ENCODE measurements around the gene RNF145.
"Not testable (repeated sequence)": the region's sequence is repeated elsewhere in the genome, so short reads cannot be mapped to it uniquely, and the experiment has no call there.

Gene RNF145, protein sequence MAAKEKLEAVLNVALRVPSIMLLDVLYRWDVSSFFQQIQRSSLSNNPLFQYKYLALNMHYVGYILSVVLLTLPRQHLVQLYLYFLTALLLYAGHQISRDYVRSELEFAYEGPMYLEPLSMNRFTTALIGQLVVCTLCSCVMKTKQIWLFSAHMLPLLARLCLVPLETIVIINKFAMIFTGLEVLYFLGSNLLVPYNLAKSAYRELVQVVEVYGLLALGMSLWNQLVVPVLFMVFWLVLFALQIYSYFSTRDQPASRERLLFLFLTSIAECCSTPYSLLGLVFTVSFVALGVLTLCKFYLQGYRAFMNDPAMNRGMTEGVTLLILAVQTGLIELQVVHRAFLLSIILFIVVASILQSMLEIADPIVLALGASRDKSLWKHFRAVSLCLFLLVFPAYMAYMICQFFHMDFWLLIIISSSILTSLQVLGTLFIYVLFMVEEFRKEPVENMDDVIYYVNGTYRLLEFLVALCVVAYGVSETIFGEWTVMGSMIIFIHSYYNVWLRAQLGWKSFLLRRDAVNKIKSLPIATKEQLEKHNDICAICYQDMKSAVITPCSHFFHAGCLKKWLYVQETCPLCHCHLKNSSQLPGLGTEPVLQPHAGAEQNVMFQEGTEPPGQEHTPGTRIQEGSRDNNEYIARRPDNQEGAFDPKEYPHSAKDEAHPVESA

DNA sequence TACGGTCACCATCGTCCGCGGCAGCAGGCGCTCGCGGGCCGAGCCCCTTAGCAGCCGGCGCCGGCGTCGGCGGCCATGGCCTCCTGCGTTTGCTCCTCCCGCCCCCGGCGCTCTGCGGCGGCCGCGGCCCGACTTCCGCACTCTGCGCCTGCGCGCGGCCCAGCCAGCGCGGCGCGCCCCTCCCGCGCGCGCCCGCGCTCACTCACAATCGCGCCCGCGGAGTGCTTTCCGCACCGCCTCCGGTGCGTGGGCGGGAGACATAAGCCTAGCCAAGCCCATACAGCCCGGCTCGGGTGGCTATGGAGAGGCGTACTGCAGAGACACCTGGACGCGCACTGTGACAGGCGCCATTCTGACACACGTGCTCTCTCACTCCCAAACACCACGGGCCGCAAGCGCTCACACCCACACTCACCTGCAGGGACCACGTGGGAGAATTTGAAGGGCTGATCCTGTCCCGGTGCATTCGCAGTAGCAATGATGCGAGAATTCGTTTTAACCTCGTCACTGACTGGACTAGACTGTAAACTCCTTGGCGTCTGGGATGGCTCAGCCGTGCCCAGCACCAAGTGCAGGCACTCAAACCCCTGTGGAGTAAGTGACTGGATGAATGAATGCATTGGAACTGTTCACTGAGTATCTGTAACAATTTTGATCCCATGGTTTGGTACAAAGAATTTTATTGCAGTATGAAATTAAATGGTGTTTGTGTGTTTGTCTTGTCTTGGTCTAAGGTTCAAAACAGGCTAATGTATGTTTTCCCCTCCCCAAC, at the start of gene RNF145:
TSS of gene RNF145 (minus strand) at position 116 of the 772 bp plus-strand sequence. CDS start 5,936 bp downstream, outside the sequence.
- DNase-seq = peak; percentile 93

DNA sequence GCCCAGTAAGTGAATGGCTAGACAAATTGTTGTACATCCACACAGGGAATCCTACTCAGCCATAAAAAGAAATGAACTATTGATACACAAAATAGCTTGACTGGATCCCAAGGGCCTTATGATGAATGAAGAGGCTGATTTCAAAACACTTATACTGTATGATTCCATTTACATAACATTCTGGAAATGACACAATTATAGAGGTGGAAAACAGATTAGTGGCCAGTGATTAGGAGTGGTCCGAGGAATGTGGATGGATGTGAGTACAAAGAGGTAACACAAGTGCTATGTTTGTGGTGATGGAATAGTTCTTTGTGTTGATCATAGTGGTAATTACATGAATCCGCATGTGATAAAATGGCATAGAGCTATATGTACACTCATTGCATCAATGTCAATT, 49.0 kb upstream of the RNF145 start:
- no peak for DNase-seq

DNA sequence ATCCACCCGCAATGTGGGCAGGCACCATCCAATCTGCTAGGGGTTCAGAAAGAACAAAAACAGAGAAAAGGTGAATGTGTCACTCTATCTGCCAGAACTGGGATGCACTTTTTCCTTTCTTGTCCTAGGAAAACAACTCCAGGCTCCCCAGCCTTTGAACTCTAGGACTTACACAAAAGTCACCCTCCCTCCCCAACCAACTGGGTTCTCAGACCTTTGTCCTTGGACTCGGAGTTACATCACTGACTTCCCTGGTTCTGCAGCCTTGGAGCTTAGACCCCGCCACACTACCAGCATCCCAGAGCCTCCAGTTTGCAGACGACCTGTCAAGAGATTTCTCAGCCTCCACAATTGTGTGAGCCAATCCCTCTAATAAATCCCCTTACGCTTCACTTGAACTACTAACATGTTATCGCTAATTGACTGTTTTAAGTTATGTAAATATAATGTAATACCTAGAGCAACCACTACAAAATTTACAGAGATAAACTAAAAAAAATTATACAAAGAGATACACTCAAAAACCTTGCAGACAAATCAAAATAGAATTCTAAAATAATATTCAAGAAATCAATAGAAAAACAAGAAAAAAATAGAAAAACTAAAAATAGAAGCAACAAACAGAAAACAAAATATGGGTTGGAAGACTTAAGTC, 48.4 kb upstream of the RNF145 start:
- no peak for DNase-seq

DNA sequence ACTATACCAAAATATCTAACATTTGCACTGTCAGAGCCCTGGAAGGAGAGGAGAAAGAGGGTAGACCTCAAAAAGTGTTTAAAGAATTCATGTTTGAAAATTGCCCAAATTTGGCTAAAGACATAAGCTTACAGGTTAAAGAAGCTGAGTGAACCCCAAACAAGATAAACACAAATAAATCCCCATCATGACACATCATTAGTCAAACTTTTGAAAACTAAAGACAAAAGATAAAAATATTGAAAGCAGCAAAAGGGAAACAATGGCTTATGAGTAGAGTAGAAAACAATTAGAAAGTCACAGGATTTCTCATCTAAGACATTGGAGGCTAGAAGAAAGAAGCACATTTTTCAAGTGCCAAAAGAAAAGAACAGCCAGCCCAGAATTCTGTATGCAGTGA, 47.7 kb upstream of the RNF145 start:
- DNase-seq = no peak

DNA sequence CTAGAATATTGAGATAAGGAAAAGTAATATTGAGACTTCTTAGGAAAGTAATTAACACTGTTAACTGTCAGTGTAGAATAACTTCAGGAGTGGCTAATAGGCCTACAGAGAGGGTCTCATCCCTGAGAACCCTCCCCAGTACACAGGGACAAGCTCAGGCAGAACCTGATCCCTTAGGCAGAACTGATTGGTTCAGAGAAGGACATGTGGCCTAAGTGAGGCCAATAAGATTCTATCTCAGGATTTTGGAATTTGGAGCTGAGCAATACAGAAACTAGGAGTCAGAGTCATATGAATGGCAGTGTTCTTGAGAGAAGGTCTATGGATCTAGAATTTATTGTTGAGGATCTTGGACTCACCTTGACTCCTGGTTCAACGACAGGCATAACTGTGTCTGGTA, 42.8 kb upstream of the RNF145 start:
- no peak for DNase-seq

DNA sequence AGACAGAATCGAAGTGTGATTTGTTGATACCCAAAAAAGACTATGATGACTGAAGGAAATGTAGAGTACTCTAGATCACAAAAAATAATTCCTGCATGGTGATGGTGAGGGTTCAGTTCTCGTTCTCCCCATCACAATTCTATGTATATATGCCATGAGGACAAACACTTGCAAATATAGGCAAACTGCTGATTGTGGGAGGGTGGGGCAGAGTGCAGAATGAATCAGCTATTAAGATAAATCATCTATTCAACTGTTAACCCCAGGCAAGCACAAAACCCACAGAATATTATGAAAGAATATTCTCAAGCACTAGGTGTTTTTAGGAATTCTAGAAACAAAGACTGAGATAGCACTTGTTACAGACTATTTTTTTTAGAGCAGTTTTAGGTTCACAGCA, 39.8 kb upstream of the RNF145 start:
- DNase-seq = peak; percentile 30

DNA sequence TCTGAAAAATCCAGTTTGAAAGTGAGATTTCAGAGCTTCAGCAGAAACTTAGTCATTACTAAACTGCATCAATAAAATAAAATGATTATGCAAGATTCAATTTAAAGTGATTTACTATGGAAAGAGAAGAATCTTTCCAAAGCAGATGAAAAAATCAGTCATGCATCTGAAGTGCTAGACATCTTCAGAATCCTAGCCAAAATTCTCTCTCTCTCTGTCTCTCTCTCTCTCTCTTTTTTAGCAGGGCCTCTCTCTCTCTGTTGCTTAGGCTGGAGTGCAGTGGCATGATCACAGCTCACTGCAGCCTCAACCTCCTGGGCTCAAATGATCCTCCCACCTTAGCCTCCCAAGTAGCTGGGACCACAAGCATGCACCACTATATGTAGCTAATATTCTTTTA, 35.5 kb upstream of the RNF145 start:
- DNase-seq = no peak

DNA sequence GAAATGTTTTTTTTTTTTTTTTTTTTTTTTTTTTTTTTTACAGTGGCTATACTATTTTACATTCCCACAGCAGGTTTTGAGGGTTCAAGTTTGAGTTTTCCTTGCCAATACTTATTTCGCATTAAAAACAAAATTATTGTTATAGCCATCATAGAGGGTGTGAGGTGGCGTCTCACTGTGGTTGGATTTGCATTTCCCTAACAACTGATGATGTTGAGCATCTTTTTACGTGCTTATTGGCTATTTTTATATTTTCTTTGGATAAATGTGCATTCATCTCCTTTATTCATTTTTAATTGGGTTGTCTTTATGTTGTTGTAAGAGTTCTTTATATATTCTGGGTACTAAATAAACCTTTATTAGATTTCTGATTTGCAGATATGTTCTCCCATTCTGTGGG, 34.8 kb upstream of the RNF145 start:
- no peak for DNase-seq

DNA sequence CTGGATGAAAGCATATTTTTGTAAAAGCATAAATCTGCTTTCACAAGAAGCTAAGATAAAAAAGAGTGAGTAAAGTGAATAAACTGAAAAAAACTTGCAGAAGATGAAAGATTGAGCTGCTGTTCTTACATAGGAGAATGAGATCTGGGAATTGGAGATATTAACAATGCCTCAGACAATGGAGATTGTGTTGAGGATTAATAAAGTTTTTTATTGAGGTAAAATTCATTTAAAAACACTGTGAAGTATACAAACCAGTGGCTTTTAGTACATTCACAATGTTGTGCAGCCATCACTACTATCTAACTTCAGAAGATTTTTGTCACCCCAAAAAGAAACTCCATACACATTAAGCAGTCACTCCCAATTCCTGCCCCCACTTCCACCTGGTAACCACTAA, 34.0 kb upstream of the RNF145 start:
- no peak for DNase-seq

DNA sequence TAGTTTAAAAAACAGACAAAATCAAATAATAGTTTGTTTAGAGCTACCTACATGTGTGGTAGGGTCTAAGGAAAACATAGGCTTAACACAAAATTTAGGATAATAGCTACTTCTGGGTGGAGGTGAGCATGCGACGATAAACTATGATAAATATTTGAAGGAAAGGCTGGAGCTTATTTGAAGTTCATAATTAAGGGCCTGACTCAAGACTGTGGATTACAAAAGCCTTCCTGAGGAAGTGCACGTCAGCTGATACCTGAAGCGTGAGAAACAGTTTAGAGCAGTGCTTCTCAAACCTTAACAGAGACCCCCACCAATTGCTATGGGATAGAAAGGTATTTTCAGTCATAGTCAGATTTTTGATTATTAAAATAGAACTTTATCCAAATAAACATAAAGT, 33.3 kb upstream of the RNF145 start:
- peak; percentile 31 for DNase-seq

DNA sequence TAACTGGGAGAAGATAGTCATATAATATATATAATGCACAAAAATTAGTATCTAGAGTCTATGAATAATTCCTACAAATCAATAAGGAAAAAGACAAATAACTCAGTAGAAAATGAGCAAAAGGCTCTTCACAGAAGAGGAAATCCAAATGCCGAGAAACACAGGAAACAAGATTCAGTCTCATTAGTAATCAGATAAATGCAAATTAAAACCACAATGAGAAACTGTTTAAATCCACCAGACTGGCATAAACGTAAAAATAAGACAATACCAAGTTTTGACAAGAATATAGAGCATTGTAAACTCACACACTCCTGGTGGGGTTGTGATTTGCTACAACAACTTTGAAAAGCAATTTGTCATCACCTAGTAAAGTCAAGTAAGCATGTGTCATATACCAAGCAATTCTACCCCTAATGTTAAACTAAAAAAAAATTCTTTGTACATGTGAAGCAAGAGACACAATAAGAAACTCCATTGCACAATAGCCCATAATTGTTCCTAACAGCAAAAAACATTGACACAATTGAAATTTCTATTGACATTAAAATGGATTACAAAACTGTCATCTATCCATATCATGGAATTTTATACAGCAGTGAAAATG, 32.7 kb upstream of the RNF145 start:
- peak; percentile 36 for DNase-seq

DNA sequence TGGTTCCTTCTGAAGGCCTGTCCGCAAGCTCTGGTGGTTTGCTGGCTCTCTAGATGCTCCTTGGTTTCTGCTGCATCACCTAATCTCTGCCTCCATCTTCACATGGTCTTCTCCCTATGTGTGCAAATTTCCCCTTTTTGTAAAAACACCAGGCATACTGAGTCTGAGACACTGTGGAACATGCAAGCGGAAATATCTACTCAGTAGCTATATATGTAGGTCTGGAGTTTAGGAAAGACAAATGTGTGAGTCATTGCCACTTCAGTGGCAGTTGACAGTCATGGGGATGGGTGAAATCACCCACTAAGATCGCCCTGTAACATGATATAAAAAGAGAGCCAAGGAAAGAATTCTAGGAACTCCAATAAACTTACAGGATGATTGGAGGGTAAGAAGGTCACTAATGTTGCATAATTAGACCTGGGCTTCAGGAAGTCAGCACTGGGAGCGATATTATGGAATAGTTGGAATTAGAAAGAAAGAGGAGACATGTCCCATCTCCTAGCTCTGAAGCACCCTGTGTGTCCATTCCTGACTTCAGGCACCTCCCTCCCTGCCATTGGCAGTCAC, 31.0 kb upstream of the RNF145 start:
- DNase-seq = peak; percentile 16

DNA sequence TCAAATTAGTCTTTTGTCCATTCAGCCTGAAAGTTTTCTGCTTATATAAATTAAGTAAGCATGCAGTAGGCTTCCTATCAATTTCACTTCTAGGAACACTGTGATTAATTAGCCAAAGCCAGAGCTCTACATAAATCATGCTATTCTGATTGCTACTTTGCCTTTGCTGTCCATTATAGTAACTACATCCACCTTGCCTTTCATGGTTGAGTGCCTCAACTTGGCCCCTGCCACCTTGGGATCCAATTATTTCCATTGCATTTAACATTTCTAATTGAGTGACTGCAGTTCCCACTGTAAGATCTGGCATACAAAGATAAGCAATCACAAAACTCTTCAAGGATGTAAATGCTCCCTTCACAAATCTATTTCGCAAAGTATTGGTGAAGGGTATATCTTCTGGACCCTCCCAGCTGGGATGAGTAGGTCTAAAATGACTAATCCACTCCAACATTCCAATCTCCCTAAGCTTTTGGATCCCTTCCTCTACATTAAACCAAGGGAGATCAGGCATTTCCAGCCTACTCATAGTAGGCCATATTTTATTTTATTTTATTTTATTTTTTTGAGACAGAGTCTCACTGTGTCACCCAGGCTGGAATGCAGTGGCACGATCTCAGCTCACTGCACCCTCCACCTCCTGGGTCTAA, 26.6 kb upstream of the RNF145 start:
- not testable (repeated sequence) for DNase-seq

DNA sequence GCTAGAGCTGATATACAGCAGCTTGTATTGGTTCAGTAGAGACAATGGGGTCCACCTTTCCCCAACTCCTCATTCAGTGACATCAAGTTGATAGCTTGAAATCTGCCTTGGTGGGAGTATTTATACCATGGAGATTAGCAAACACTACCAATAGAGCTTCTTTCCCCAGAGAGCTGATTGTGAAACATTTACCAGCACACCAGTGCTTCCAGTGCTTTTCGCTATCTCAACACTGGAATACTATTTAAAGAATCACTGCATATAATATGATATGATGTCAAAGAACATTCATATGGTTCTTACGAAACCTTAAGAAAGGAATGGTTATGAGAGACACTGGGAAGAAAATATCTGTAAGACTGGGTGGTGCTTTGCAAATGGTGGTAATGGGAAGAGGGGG, 21.8 kb upstream of the RNF145 start:
- no peak for DNase-seq

DNA sequence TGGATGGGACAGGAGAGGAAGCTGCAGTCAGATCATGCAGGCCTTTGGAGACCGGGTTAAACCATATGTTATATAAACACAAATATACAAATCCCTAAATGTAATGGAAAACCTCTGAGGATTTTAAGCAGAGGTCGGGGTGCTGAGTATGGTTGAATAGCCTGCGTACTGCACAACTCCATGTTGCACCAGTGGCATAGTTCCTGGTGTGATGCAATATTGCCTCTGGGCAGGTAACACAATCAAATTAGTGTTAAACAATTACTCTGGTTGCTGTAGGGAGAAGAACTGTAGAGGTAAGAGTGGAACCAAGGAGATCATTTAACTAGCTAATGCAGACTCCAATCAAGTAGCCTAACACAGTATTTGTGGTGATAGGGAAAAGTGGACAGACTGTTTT, 21.3 kb upstream of the RNF145 start:
- no peak for DNase-seq

DNA sequence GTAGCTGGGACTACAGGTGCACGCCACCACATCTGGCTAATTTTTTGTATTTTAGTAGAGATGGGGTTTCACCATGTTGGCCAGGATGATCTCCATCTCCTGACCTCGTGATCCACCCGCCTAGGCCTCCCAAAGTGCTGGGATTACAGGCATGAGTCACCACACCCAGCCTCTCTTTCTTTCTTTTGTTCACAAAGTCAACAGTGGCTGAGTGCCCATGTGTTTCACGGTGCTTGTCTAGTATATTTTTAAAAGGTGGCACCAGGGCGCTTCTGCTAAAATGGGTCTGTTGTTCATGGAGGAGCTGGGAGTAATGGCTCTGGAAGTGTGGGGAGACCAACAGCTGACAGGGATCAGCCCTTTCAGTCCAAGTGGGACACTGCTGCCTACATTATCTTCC, 18.7 kb upstream of the RNF145 start:
- DNase-seq = not testable (repeated sequence)

DNA sequence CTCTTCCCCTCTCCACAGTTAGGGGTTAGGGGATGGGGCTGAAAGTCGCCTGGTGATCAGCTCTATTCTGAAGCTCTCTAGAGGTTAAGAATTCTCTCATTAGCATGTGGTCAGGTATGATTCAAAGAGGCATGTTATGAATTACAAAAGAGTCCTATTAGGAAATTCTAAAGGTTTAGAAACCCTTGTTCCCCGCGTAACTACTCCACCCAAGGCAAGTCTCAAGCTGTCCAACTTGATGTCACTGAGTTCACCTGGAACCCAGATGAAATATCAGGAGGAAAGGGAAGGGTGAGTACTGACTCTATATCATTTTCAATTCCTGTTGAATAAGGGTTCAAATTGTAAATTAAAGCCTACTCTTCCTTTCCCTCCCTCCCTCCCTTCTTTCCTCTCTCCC, 18.1 kb upstream of the RNF145 start:
- no peak for DNase-seq

DNA sequence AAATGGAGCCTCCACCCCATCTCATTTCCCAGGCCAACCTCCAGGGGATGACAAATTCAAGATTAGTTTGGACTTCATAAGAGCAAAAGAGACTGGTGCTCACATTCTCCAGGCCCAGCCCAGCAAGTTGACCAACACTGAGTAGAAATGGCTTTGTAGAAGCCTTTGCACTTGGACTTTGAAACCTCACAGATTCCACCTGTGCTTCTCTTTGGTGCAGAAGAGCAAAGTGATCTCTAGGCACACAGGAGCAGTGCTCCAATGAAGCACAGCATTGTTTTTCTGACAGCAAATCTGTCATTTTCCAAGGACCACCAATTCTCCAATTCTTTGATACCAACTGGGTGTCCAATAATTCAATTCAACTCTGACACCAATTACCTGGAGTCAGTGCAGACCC, 17.1 kb upstream of the RNF145 start:
- DNase-seq = no peak

DNA sequence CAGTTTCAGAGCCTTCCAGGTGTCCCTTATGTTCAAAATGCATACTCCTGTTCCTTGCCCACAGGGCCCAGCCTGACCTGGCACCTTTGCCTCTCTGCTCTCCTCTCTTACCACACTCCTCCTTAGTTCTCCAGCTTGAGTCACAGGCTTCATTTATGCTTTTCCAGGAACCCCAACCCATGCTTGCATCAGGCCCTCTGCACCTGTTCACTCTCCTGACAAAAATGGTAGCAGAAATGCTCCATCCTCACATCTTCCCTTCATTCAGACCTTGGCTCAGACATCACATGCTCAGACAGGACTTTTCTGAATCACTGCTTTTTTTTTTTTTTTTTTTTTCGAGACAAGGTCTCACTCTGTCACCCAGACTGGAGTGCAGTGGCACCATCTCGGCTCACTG, 15.1 kb upstream of the RNF145 start:
- no peak for DNase-seq

DNA sequence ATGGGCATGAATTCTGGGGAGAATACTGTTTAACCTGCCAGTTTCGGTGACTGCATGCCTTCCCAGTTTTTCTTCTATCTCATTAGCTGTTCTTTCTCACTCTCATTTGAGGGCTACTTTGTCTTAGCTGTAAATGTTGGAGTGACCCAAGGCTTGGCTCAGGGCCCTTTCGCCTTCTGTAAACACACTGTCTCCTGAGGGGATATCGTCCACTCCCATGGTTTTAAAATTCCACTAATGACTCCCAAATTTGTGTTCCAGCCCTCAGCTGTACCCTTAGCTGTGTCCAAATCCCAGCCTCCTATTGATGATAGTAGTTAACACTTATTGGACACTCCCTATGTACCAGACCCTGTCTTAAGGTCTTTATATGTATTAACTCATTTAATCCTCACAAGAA, 14.1 kb upstream of the RNF145 start:
- no peak for DNase-seq

DNA sequence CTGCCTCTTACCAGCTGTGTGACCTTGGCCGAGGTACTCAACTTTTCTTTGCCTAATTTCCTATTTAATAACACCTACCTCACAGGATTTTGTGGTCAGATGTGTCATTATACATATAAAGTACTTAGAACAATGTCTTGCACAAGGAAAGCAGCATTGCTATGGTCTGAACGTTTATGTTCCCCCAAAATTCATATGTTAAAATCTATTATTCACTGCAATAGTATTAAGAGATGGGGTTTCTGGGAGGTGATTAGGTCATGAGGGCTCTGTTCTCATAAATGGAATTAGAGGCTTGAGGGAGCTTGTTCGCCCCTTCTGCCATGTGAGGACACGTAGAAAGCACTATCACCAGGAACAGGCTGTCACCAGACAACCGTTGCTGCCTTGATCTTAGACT, 10.9 kb upstream of the RNF145 start:
- DNase-seq = no peak

DNA sequence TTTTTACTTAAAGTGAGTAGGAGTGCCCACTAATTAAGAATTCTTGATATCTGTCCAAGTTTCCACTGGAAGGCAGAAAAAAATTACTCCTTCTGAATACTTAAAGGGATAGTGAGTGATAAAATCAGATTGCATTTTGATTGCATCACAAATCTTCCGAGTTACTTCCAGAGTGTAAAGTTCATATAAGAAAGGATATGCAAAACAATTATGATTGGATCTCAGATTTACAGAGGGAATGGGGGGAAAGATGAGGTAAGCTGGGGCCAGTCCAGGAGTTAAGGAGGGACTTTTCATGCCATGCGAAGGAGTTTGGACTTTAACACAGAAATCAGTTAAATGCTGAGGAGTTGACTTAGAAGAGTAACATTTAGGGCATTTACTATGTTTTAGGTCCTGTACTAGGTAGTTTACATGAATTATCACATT, 9.3 kb upstream of the RNF145 start:
- no peak for DNase-seq

Measured in hematopoietic multipotent progenitor cell treated with erythropoietin and hydrocortisone succinate and interleukin-3 and kit ligand, for 4 days (in vitro differentiated cells).